Measurements from ENCODE around the gene RBFOX1.

RBFOX1 gene

GRCh38 chr16:7521834-7522233 is 189.2 kb downstream of the RBFOX1 start:
- DNase-seq (ENCODE audit: low read depth, low spot score): no peak

GRCh38 chr16:7524419-7524818 is 191.8 kb downstream of the RBFOX1 start:
- DNase-seq (ENCODE audit: low read depth, low spot score): no peak

- no peak for DNase-seq (ENCODE audit: low read depth, low spot score)
Observed at GRCh38 chr16:7526736-7527135, 194.1 kb downstream of the RBFOX1 start.

- DNase-seq (ENCODE audit: low read depth, low spot score): no peak
Observed at GRCh38 chr16:7532534-7532933, 199.9 kb downstream of the RBFOX1 start.

- no peak for DNase-seq (ENCODE audit: low read depth, low spot score)
Observed at GRCh38 chr16:7534749-7535148, 202.1 kb downstream of the RBFOX1 start.

GRCh38 chr16:7541026-7541425 is 208.4 kb downstream of the RBFOX1 start:
- DNase-seq (ENCODE audit: low read depth, low spot score): no peak

GRCh38 chr16:7545251-7545650 is 212.6 kb downstream of the RBFOX1 start:
- no peak for DNase-seq (ENCODE audit: low read depth, low spot score)

GRCh38 chr16:7546948-7547347 is 214.3 kb downstream of the RBFOX1 start:
- no peak for DNase-seq (ENCODE audit: low read depth, low spot score)

- DNase-seq (ENCODE audit: low read depth, low spot score): no peak
Observed at GRCh38 chr16:7547736-7548135, 215.1 kb downstream of the RBFOX1 start.

- DNase-seq (ENCODE audit: low read depth, low spot score): no peak
Observed at GRCh38 chr16:7548796-7549318, 216.2 kb downstream of the RBFOX1 start.

GRCh38 chr16:7550096-7550495 is 217.5 kb downstream of the RBFOX1 start:
- no peak for DNase-seq (ENCODE audit: low read depth, low spot score)

- no peak for DNase-seq (ENCODE audit: low read depth, low spot score)
Observed at GRCh38 chr16:7555459-7555858, 222.8 kb downstream of the RBFOX1 start.

GRCh38 chr16:7561908-7562405 is 229.3 kb downstream of the RBFOX1 start:
- DNase-seq (ENCODE audit: low read depth, low spot score): no peak

GRCh38 chr16:7566360-7566759 is 233.7 kb downstream of the RBFOX1 start:
- no peak for DNase-seq (ENCODE audit: low read depth, low spot score)

GRCh38 chr16:7571366-7571765 is 238.7 kb downstream of the RBFOX1 start:
- no peak for DNase-seq (ENCODE audit: low read depth, low spot score)

- no peak for DNase-seq (ENCODE audit: low read depth, low spot score)
Observed at GRCh38 chr16:7577588-7577987, 244.9 kb downstream of the RBFOX1 start.

GRCh38 chr16:7579454-7579853 is 246.8 kb downstream of the RBFOX1 start:
- DNase-seq (ENCODE audit: low read depth, low spot score): no peak

- no peak for DNase-seq (ENCODE audit: low read depth, low spot score)
Observed at GRCh38 chr16:7581175-7581574, 248.5 kb downstream of the RBFOX1 start.

GRCh38 chr16:7583396-7583795 is 250.8 kb downstream of the RBFOX1 start:
- DNase-seq (ENCODE audit: low read depth, low spot score): no peak

- DNase-seq (ENCODE audit: low read depth, low spot score): no peak
Observed at GRCh38 chr16:7584561-7584960, 251.9 kb downstream of the RBFOX1 start.

- DNase-seq (ENCODE audit: low read depth, low spot score): no peak
Observed at GRCh38 chr16:7585705-7586104, 253.1 kb downstream of the RBFOX1 start.

GRCh38 chr16:7590934-7591333 is 258.3 kb downstream of the RBFOX1 start:
- no peak for DNase-seq (ENCODE audit: low read depth, low spot score)

- no peak for DNase-seq (ENCODE audit: low read depth, low spot score)
Observed at GRCh38 chr16:7596308-7596707, 263.7 kb downstream of the RBFOX1 start.

GRCh38 chr16:7597677-7598076 is 265.0 kb downstream of the RBFOX1 start:
- DNase-seq (ENCODE audit: low read depth, low spot score): no peak

Data from brain pericyte (primary cell).